Neural cell (in vitro differentiated cells): ENCODE results near the gene TIAM2. TPM values are rescaled to one million over a fixed set of nuclear protein-coding genes. Genes with fewer than 3 reads are reported as not detected.

Experiments used
- H2AFZ ChIP-seq: fragments of 200-600, 300-800 bp; sonication (generic), shearing (Covaris generic); 2 replicates; pipeline ENCODE4 v1.6.0; 2014; ENCODE audit warnings: low read depth, mild to moderate bottlenecking, antibody characterized with exemption, low read length, moderate library complexity
- H3F3A ChIP-seq: fragments of 200-600 bp; shearing (Covaris generic); 2 replicates; pipeline ENCODE4 v1.6.1; 2016; ENCODE audit warnings: mild to moderate bottlenecking, moderate library complexity, mixed read lengths, antibody characterized with exemption, low read length; ENCODE audit not compliant: insufficient read depth, poor library complexity, severe bottlenecking
- H3K27ac ChIP-seq: fragments of 200-600, 300-800 bp; sonication (generic), shearing (Covaris generic); 2 replicates; pipeline ENCODE4 v1.5.1; 2014; ENCODE audit warnings: mild to moderate bottlenecking, low read length, moderate library complexity
- H3K27me3 ChIP-seq: fragments of 300-800, 200-600 bp; sonication (generic), shearing (Covaris generic); 2 replicates; pipeline ENCODE4 v1.6.0; 2014; ENCODE audit warnings: mild to moderate bottlenecking, low read depth, low read length, moderate library complexity; ENCODE audit not compliant: insufficient read depth
- H3K36me3 ChIP-seq: fragments of 300-800, 200-600 bp; sonication (generic), shearing (Covaris generic); 2 replicates; pipeline ENCODE4 v1.5.1; 2014; ENCODE audit warnings: mild to moderate bottlenecking, antibody characterized with exemption, low read length, moderate library complexity; ENCODE audit not compliant: insufficient read depth
- H3K4me2 ChIP-seq: fragments of 300-800, 200-600 bp; sonication (generic), shearing (Covaris generic); 2 replicates; pipeline ENCODE4 v1.6.0; 2014; ENCODE audit warnings: mild to moderate bottlenecking, low read length
- H3K4me3 ChIP-seq: fragments of 300-800, 200-600 bp; sonication (generic), shearing (Covaris generic); 2 replicates; pipeline ENCODE4 v1.5.1; 2014; ENCODE audit warnings: mild to moderate bottlenecking, low read length, moderate library complexity
- H3K79me2 ChIP-seq: fragments of 200-600 bp; shearing (Covaris generic); replicated peaks from 2 replicates; pipeline ENCODE4 v1.6.0; 2014; ENCODE audit warnings: mild to moderate bottlenecking, low read length, moderate library complexity; ENCODE audit not compliant: insufficient read depth
- H3K9ac ChIP-seq: fragments of 300-800, 200-600 bp; sonication (generic), shearing (Covaris generic); 2 replicates; pipeline ENCODE4 v1.6.1; 2016; ENCODE audit warnings: mild to moderate bottlenecking, low read length, mixed read lengths
- H3K9me2 ChIP-seq: fragments of 200-600 bp; shearing (Covaris generic); 2 replicates; pipeline ENCODE4 v1.6.1; 2016; ENCODE audit warnings: mild to moderate bottlenecking, low read length, mixed read lengths; ENCODE audit not compliant: insufficient read depth
- H3K9me3 ChIP-seq: fragments of 200-600, 300-800 bp; sonication (generic), shearing (Covaris generic); 2 replicates; pipeline ENCODE4 v1.6.1; 2016; ENCODE audit warnings: mild to moderate bottlenecking, mixed run types, low read length, moderate library complexity, mixed read lengths
- H4K20me1 ChIP-seq: fragments of 200-600 bp; shearing (Covaris generic); 2 replicates; pipeline ENCODE4 v1.6.1; 2016; ENCODE audit warnings: mild to moderate bottlenecking, mixed run types; ENCODE audit not compliant: insufficient read depth
- CTCF ChIP-seq: fragments of 450-650 bp; IDR thresholded peaks from 2 replicates; pipeline ENCODE4 v1.5.1; 2014; ENCODE audit warnings: antibody characterized with exemption, mild to moderate bottlenecking, moderate library complexity; ENCODE audit not compliant: poor library complexity, severe bottlenecking
- EP300 ChIP-seq: fragments of 450-650 bp; conservative IDR thresholded peaks from 2 replicates; pipeline ENCODE4 v1.6.1; 2014; ENCODE audit warnings: antibody characterized with exemption, mild to moderate bottlenecking, moderate library complexity; ENCODE audit not compliant: poor library complexity, severe bottlenecking
- EZH2 ChIP-seq: fragments of 200-600, 300-800 bp; shearing (Covaris generic), sonication (generic); IDR thresholded peaks from 2 replicates; pipeline ENCODE4 v1.6.1; 2014; ENCODE audit warnings: antibody characterized with exemption, low read length, borderline replicate concordance, mild to moderate bottlenecking; ENCODE audit not compliant: insufficient read depth, poor library complexity, severe bottlenecking
- MXI1 ChIP-seq: fragments of 450-650 bp; conservative IDR thresholded peaks from 2 replicates; pipeline ENCODE4 v1.6.1; 2014; ENCODE audit warnings: antibody characterized with exemption, mild to moderate bottlenecking; ENCODE audit not compliant: poor library complexity, severe bottlenecking
- POLR2AphosphoS5 ChIP-seq: IDR thresholded peaks from 2 replicates; pipeline ENCODE4 v1.6.1; 2012
- RAD21 ChIP-seq: fragments of 450-650 bp; conservative IDR thresholded peaks from 2 replicates; pipeline ENCODE4 v1.6.1; 2014; ENCODE audit warnings: antibody characterized with exemption, mild to moderate bottlenecking, moderate library complexity
- REST ChIP-seq: IDR thresholded peaks from 2 replicates; pipeline ENCODE4 v1.6.1; 2012; ENCODE audit warnings: borderline replicate concordance
- SMC3 ChIP-seq: fragments of 450-650 bp; conservative IDR thresholded peaks from 2 replicates; pipeline ENCODE4 v1.6.1; 2014; ENCODE audit warnings: antibody characterized with exemption, mild to moderate bottlenecking, moderate library complexity; ENCODE audit not compliant: poor library complexity
- TAF1 ChIP-seq: IDR thresholded peaks from 2 replicates; pipeline ENCODE4 v1.6.1; 2012; ENCODE audit warnings: low read depth
- polyA plus RNA-seq: library from polyadenylated mRNA; depleted of rRNA; stranded (reverse); fragments of >200 nt; gene quantifications from 2 replicates; pipeline ENCODE4 v1.2.3, GENCODE V29; 2014

Gene TIAM2
- polyA plus RNA-seq, 1 donor from 2014 or later: 73.3 TPM

GRCh38 chr6:155248008-155249001, 253.2 kb downstream of the TIAM2 start:
- Histone ChIP-seq H2AFZ (no peak overlapping the region), H3K9me3 (no peaks in the 10 kb centered on the region), H4K20me1 (no peaks in the 10 kb centered on the region), H3K9me2 (no peaks in the 10 kb centered on the region), H3K79me2 (no peaks in the 10 kb centered on the region), H3F3A (no peaks in the 10 kb centered on the region), H3K27me3 (no peaks in the 10 kb centered on the region), H3K4me3 (no peak overlapping the region), H3K4me2 (no peak overlapping the region), H3K9ac (no peak overlapping the region), H3K27ac (no peak overlapping the region), H3K36me3 (peaks cover 8% of the 10 kb centered on the region)
- TF ChIP-seq REST: no peak
- TF ChIP-seq POLR2AphosphoS5: no peak
- peak; percentile 84 for TF ChIP-seq RAD21
- TF ChIP-seq CTCF: peak; percentile 80
- TF ChIP-seq MXI1: no peak
- peak; percentile 92 for TF ChIP-seq SMC3
- no peak for TF ChIP-seq EP300
- TF ChIP-seq EZH2: no peak
- TF ChIP-seq TAF1: no peak

GRCh38 chr6:155250701-155251381, 255.7 kb downstream of the TIAM2 start:
- Histone ChIP-seq H3K4me3 (no peak overlapping the region), H2AFZ (no peak overlapping the region), H3K36me3 (peaks cover 4% of the 10 kb centered on the region), H3K27me3 (no peaks in the 10 kb centered on the region), H3K79me2 (no peaks in the 10 kb centered on the region), H4K20me1 (no peaks in the 10 kb centered on the region), H3F3A (no peaks in the 10 kb centered on the region), H3K4me2 (no peak overlapping the region), H3K9me3 (no peaks in the 10 kb centered on the region), H3K9me2 (no peaks in the 10 kb centered on the region), H3K27ac (no peak overlapping the region), H3K9ac (no peak overlapping the region)
- TF ChIP-seq REST (no peak), CTCF (no peak), TAF1 (no peak), POLR2AphosphoS5 (no peak), RAD21 (no peak), SMC3 (no peak), MXI1 (no peak), EP300 (no peak), EZH2 (no peak)
